Tracheal epithelial cell (primary cell): Measurements from ENCODE around the gene ASB2. TPM values are rescaled to one million over a fixed set of nuclear protein-coding genes. Genes with fewer than 3 reads are reported as not detected.

Experiments used
- total RNA-seq: library from RNA; depleted of rRNA; stranded (reverse); fragments of >200 nt; gene quantifications from 2 replicates; pipeline ENCODE4 v1.2.1, GENCODE V29; 2014

Gene ASB2, protein sequence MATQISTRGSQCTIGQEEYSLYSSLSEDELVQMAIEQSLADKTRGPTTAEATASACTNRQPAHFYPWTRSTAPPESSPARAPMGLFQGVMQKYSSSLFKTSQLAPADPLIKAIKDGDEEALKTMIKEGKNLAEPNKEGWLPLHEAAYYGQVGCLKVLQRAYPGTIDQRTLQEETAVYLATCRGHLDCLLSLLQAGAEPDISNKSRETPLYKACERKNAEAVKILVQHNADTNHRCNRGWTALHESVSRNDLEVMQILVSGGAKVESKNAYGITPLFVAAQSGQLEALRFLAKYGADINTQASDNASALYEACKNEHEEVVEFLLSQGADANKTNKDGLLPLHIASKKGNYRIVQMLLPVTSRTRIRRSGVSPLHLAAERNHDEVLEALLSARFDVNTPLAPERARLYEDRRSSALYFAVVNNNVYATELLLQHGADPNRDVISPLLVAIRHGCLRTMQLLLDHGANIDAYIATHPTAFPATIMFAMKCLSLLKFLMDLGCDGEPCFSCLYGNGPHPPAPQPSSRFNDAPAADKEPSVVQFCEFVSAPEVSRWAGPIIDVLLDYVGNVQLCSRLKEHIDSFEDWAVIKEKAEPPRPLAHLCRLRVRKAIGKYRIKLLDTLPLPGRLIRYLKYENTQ
- total RNA-seq = under 0.01 and 1.9 TPM in 2 replicates

DNA sequence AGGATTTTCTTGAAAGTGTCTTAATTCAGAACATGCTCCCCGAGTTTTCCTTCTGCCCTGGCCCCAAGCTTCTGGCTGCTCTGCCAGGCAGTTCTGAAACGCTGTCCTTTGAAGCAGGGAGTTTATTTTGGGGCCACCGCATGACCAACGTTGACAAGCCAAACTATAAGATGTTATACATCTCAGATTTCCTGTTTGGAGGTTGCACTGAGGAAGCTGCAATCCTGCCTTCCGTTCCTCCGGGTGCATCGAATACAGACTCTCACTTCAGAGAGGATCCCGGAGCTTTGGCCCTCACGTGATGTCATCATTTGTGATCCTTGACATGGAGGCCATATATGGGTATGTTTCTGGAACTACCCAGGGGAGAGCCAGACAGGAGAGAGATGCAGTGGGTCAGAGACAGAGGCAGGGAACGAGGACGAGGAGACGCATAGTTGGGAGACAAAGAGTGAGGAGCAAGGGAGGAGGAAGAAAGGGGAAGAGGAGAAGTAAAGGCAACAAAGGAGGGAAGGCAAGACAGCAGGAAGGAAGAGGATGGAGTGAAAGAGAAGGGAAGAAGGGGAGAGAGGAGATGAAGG lies at the start of gene ASB2:
ASB2 (minus strand) TSS at position 94 of the 581 bp plus-strand sequence. CDS start 12,031 bp downstream, outside the sequence.

DNA sequence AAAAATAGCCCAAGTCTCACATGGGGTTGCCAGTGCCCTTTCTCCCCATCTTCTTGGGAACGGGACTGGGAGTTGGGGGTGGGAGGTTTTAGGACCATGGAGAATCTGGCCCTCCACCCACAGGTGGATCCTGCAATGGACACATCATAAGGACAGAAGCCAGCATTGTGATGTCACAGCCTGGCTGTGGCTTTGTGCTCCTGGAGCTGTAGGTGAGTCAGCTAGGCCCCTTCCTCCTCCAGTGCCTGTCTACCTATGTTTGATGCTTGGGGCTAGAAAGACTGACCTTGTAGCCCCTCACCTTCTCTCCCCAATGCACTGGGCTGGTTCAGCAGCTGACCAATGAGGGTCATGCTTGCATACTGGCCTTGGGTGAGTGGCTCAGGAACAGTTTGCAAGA lies 20.7 kb upstream of the ASB2 start, which contains the start of gene CCDC197:
CCDC197 (plus strand) TSS at position 220 of the 400 bp plus-strand sequence. CDS start 831 bp downstream, outside the sequence.

DNA sequence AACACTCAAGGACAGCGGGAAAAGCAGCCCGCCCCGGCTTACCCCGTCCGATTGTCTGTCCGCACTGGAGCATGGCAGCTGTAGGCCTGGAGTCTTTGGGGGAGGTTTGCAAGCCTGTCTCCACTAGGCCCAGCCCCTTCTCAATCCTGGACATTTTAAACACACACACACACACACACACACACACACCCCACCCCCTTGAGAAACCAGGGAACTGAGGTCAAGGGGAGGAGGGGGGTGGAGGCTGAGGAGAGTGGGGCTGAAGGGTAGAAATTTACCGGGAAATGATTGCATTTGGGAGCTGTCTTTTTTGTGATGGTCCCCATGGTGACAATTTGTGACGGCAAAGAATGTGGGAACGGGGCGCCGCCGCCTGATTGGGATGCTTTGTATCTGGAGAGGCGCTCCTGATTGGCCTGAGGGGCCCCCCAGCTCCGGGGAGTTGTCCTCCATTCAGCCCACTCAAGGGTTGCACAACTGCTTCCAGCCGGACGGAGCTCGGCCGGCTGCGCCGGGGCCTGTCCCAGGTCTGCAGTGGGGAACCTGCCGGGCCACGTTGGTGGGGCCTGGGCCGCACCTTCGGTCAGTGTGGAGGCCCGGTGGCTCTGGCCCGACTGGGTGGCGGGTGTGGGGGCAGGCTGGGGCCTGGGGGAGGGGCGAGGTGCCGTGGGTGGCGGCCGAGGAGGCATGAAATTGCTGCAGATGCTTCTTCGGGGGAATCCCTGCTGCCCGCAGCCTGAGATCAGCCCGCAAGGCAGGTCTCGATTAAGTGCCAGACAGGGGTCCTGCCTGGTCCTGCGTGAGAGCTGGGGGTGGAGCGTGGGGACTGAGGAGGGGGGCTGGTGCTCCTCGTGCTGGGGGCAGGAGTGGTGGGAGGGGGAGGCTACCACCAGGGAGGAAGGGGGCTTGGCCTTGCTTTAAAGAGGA lies 49.2 kb downstream of the ASB2 start, which contains the start of gene FAM181A:
FAM181A (plus strand) TSS at position 472 of the 927 bp plus-strand sequence. CDS start 942 bp downstream, outside the sequence.

Other genes starting within 250 kb of the ASB2 start
- gene PRIMA1, start 188.1 kb downstream of the ASB2 start, total RNA-seq = not detected in 2 replicates
- not detected in 2 replicates for gene FAM181A, start 49.2 kb downstream of the ASB2 start, total RNA-seq
- gene CCDC197, start 20.7 kb upstream of the ASB2 start, total RNA-seq = not detected in 2 replicates
- gene OTUB2, start 49.8 kb upstream of the ASB2 start, total RNA-seq = 1.7 and 7.5 TPM in 2 replicates
- 98.5 and 127 TPM in 2 replicates for gene DDX24, start 104.6 kb upstream of the ASB2 start, total RNA-seq
- gene IFI27L1, start 104.7 kb upstream of the ASB2 start, total RNA-seq = 7.7 and 8.9 TPM in 2 replicates
- gene IFI27, start 134.2 kb upstream of the ASB2 start, total RNA-seq = 30.7 and 39.5 TPM in 2 replicates
- gene IFI27L2, start 153.0 kb upstream of the ASB2 start, total RNA-seq = 46.0 and 79.5 TPM in 2 replicates
- gene PPP4R4, start 197.8 kb upstream of the ASB2 start, total RNA-seq = 12.1 and 24.6 TPM in 2 replicates